CD4-positive, alpha-beta T cell (primary cell): Measurements from ENCODE around the gene SH2B3. TPM values are rescaled to one million over a fixed set of nuclear protein-coding genes. Genes with fewer than 3 reads are reported as not detected.
A peak's percentile ranks its signal among the peaks of the same experiment; 100 is the strongest.

Source experiments
- ATAC-seq: fragments of 200-7000 bp; cut with Tn5 transposase; one replicate; pipeline ENCODE4 v1.10.0; 2022; ENCODE audit warnings: mild to moderate bottlenecking; ENCODE audit not compliant: poor library complexity
- CTCF ChIA-PET: fragments of 350-600 bp; sonication (Branson Sonifier 250); formaldehyde crosslinking; loops from one replicate; lab custom pipeline; 2021; ENCODE audit warnings: antibody characterized with exemption, inconsistent platforms; lab: Charles Lee
- POLR2A ChIA-PET: fragments of 350-600 bp; sonication (Branson Sonifier 250); formaldehyde crosslinking; loops from one replicate; lab custom pipeline; 2021; ENCODE audit warnings: antibody characterized with exemption, inconsistent platforms; lab: Charles Lee
- DNase-seq, 14 experiments: peaks; one replicate each; pipeline ENCODE4 v3.0.0-alpha.2; 2013 to 2020; ENCODE audit warnings: mixed read lengths in 2 of 14
- H3K27ac ChIP-seq, 2 donors: one replicate each; pipeline versions ENCODE4 v1.5.1 to v1.7.0; 2013; ENCODE audit warnings: low read length in 2 of 2, low read depth in 1 of 2, mild to moderate bottlenecking in 1 of 2
- H3K27me3 ChIP-seq, 2 experiments: 1 replicate in 1 of 2; 2 replicates in 1 of 2; pipeline versions ENCODE4 v1.6.1 to v1.7.0; 2013; ENCODE audit warnings: low read length in 2 of 2, control low read depth in 1 of 2, mild to moderate bottlenecking in 1 of 2, moderate library complexity in 1 of 2; ENCODE audit not compliant: insufficient read depth in 2 of 2, control insufficient read depth in 1 of 2
- H3K36me3 ChIP-seq: one replicate; pipeline ENCODE4 v1.6.1; 2013; ENCODE audit warnings: low read length, control low read depth; ENCODE audit not compliant: insufficient read depth
- H3K4me1 ChIP-seq: one replicate; pipeline ENCODE4 v1.6.1; 2013; ENCODE audit warnings: low read length, control low read depth; ENCODE audit not compliant: insufficient read depth
- H3K4me3 ChIP-seq: one replicate; pipeline ENCODE4 v1.5.1; 2013; ENCODE audit warnings: mild to moderate bottlenecking, low read length, moderate library complexity
- H3K9me3 ChIP-seq, 2 experiments: 1 replicate in 1 of 2; 2 replicates in 1 of 2; pipeline versions ENCODE4 v1.6.1 to v1.7.0; 2013; ENCODE audit warnings: low read length in 2 of 2, mild to moderate bottlenecking in 2 of 2, control low read depth in 1 of 2, moderate library complexity in 1 of 2; ENCODE audit not compliant: control insufficient read depth in 1 of 2, insufficient read depth in 1 of 2
- H3K27ac Mint-ChIP-seq: one replicate; pipeline ENCODE4 v1.8.0; 2020; ENCODE audit warnings: mixed read lengths
- H3K27me3 Mint-ChIP-seq: one replicate; pipeline ENCODE4 v1.8.0; 2021; ENCODE audit warnings: mixed read lengths
- H3K36me3 Mint-ChIP-seq: one replicate; pipeline ENCODE4 v1.8.0; 2021; ENCODE audit warnings: low read depth, mixed read lengths
- H3K4me1 Mint-ChIP-seq: one replicate; pipeline ENCODE4 v1.8.0; 2021; ENCODE audit warnings: low read depth, mixed read lengths
- H3K4me3 Mint-ChIP-seq: one replicate; pipeline ENCODE4 v1.8.0; 2020; ENCODE audit warnings: mild to moderate bottlenecking, mixed read lengths
- H3K9me3 Mint-ChIP-seq: one replicate; pipeline ENCODE4 v1.8.0; 2020; ENCODE audit warnings: mixed read lengths
- intact Hi-C, 2 experiments: fragments of 100-400 bp; cut with DNase I in 1 of 2; cut with micrococcal nuclease in 1 of 2; formaldehyde crosslinking; loops; one replicate each; pipeline versions ENCODE4 v1.15.1 to v1.9.0; 2023 to 2025; cut with DNase I, micrococcal nuclease
- total RNA-seq, 174 experiments: library from RNA in 2 of 174; stranded (reverse) in 2 of 174; gene quantifications; one replicate each; pipeline ENCODE4 v1.2.3 and lab custom pipeline; 2021 to 2026
- TF ChIP-seq, protein P1 (sequence below): fragments of 200-600 bp; IDR thresholded peaks from one replicate; pipeline ENCODE4 v1.8.0; 2022; ENCODE audit warnings: antibody characterized with exemption, mild to moderate bottlenecking

The SH2B3 gene
- total RNA-seq, 2 experiments from 2014 or later = 42.3 to 46.4 TPM

DNA sequence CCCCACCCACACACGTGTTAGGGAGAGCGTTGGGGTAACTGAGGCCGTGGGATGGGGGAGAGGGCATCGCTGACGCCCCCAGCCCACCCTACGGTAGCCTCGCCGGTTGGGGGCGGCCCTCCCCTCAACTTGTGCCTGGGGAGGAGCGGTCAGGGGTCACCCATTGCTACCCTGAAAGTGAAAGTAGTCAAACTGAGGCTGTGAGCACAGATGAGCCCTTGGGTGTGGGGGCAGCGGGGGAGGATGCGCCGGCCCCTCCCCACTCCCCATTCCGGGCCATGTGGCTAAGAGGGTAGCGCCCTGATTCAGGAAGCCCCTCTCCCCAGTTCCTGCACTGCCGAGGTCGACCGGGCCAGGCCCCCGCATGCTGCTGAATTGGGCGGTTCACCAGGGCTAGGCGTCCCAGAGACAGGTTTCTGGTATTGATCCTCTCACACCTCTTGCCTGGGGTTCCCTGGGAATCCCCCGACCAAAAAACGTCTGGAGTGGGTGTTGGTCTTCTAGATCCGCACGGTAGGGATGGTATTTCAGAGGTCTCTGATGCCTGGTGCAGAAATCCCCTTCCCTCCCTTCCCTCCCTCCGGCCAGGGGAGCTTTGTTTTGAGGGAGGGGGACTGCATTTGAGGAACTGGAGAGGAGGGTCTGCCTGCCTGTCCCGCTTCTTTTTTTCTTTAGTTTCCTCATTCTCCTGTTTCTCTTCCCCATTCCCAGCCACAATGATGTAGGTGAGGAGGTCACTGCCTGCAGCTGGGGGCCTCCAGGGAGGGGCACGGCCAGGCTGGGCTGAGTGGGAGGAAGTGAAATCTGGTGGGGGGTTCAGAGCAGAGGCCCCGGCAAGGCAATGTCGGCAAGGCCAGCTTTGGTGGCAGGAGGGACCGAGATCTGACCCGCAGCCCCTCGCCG, 1.0 kb downstream of the SH2B3 start:
- Histone ChIP-seq H3K27ac (peak overlapping the region; percentile 91 to 98), H3K4me1 (peaks cover 82% of the 10 kb centered on the region), H3K27me3 (no peaks in the 10 kb centered on the region), H3K4me3 (peak overlapping the region; percentile 94), H3K9me3 (no peaks in the 10 kb centered on the region), H3K36me3 (no peaks in the 10 kb centered on the region)
- DNase-seq (peak in 6 of 14 experiments; percentile 29 to 89 (median 58)), ATAC-seq (no peak)
- POLR2A ChIA-PET = interaction anchor here (1.0 to 7.0 kb wide), 6 partner anchors 23 to 43 kb away, joined by 4 to 66 read pairs (median 44); no protein-coding TSS in a partner anchor
- Mint-ChIP-seq H3K9me3 (no peaks in the 10 kb centered on the region), H3K4me3 (peak overlapping the region; percentile 88), H3K27me3 (no peaks in the 10 kb centered on the region), H3K4me1 (peaks cover 74% of the 10 kb centered on the region), H3K36me3 (peaks cover 6% of the 10 kb centered on the region), H3K27ac (peak overlapping the region; percentile 89)
- TF ChIP-seq, protein P1, sequence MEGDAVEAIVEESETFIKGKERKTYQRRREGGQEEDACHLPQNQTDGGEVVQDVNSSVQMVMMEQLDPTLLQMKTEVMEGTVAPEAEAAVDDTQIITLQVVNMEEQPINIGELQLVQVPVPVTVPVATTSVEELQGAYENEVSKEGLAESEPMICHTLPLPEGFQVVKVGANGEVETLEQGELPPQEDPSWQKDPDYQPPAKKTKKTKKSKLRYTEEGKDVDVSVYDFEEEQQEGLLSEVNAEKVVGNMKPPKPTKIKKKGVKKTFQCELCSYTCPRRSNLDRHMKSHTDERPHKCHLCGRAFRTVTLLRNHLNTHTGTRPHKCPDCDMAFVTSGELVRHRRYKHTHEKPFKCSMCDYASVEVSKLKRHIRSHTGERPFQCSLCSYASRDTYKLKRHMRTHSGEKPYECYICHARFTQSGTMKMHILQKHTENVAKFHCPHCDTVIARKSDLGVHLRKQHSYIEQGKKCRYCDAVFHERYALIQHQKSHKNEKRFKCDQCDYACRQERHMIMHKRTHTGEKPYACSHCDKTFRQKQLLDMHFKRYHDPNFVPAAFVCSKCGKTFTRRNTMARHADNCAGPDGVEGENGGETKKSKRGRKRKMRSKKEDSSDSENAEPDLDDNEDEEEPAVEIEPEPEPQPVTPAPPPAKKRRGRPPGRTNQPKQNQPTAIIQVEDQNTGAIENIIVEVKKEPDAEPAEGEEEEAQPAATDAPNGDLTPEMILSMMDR = no peak
- CTCF ChIA-PET = interaction anchor here (8.4 to 16.9 kb wide), 2 partner anchors 10 to 44 kb away, joined by 56 to 487 read pairs; no protein-coding TSS in a partner anchor
- intact Hi-C loops = loop anchor here (1.0 to 10.0 kb wide), 3 partner anchors 24 to 191 kb away; partner anchors contain the start of gene ATXN2 (in 2 of the 2)

GRCh38 chr12:111407377-111408115, 1.8 kb downstream of the SH2B3 start:
- POLR2A ChIA-PET = interaction anchor here (1.3 to 7.0 kb wide), 6 partner anchors 11 to 43 kb away, joined by 3 to 66 read pairs (median 20); no protein-coding TSS in a partner anchor
- H3K4me3 ChIP-seq = peak overlapping the region; percentile 94
- no peak for DNase-seq

More at GRCh38 chr12:111407377-111408115, 1.8 kb downstream of the SH2B3 start:
- Mint-ChIP-seq H3K36me3 (peaks cover 6% of the 10 kb centered on the region), H3K27me3 (no peaks in the 10 kb centered on the region), H3K9me3 (no peaks in the 10 kb centered on the region), H3K27ac (peak overlapping the region; percentile 89), H3K4me3 (peak overlapping the region; percentile 88), H3K4me1 (peaks cover 82% of the 10 kb centered on the region)
- Histone ChIP-seq H3K9me3 (no peaks in the 10 kb centered on the region), H3K36me3 (no peaks in the 10 kb centered on the region), H3K27me3 (no peaks in the 10 kb centered on the region), H3K27ac (peak overlapping the region; percentile 91 to 98), H3K4me1 (peaks cover 90% of the 10 kb centered on the region)
- intact Hi-C loops = loop anchor here (2.0 to 10.0 kb wide), 3 partner anchors 17 to 190 kb away; partner anchors contain the start of gene ATXN2 (in 2 of the 2)
- ATAC-seq = no peak
- TF ChIP-seq, protein P1 = no peak
- CTCF ChIA-PET = interaction anchor here (8.4 to 16.9 kb wide), 2 partner anchors 11 to 43 kb away, joined by 56 to 487 read pairs; no protein-coding TSS in a partner anchor
